Measurements from ENCODE around the gene CFAP126.
"Not testable (repeated sequence)": the region's sequence is repeated elsewhere in the genome, so short reads cannot be mapped to it uniquely, and the experiment has no call there.

CFAP126 gene

DNA sequence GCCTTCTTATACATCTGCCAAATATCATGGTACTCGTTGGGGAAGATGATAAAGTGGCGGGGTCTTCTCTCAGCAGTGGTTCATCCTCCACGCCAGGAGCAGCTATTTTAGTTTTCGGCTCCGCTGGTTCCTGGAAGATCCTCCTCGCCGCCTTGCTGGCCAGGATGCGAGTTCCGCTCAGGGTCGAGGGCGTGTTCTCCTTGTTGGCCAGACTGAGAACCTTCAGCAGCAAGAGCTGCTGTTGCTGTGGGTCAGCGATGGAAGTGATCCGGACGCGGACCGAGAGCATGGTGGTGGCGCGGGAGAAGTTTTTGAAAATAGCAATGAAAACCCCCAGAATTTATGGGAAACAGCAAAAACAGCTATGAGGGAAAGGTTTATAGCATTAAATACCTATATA, 11.4 kb upstream of the CFAP126 start:
- no peak for DNase-seq

DNA sequence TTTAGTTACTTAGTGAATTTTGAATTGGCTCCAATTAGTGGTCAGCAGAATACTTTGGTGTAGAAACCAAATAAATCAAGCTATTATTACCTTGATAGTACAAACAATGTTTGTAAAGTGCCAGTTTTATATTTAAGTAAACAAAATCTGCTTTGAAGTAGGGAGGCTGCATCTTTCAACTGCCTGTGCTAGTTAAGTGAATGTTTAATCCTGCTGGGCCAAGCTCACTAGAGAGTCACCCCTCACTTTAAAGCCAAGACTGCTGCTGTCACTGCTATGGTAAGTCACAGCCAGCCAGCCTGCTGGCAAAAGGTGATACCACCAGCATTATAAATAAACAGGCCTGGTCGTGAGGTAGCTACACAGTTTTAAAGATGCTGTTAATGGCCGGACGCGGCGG, 10.3 kb upstream of the CFAP126 start:
- DNase-seq: no peak

DNA sequence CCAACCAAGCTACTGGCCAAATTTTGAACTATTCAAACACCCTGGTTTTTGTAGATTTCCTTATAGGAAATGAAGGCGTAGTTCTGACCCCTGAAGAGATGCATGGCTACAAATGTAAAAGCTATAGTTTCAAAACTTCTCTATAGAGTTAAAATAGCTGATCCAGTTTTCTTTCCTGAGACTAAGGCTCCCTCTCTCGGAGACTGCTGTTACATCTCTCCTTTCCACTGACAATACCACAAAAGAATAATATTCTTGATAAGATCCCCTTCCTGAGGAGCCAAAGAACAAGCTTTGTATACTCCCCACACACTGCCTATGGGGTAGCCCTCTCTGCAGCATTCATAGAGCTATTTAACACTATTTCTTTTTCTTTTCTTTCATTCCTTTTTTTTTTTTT, 6.7 kb upstream of the CFAP126 start:
- no peak for DNase-seq

DNA sequence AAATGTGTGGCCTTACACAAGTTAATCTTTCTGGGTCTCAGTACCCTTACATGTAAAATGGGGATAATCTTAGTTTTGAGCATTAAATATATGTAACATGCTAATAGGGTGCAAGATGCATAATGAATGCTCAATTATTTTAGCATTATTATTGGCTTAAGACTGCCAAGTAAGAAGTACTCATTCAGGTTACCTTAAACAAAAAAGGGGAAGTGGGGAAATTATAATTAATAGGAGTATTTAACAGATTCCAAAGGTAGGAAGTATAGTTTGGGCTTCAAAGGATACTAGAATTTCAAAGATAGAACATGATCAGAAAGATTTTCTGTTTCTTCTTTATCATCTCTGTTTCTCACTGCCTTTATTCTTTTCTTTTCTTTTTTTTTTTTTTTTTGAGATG, 5.8 kb upstream of the CFAP126 start:
- DNase-seq: no peak

DNA sequence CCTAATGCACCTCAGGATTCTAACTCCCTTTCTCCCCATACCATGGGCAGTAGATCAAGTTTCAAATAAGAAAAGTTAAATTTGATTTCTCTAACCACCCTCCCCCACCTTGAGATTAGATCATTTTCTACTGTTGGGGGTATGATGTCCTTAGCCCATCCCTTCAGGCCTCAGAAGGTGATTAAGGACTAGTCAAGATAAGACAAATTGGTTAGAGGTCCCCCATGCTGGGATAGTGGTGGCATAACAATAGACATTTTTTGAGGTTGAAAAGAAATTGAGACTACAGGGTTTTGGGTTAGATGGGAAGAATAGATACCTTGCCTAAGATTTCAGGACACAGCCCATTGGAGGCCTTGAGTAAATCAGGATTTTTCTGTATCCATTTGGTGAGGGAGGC, 2.5 kb downstream of the CFAP126 start:
- no peak for DNase-seq

DNA sequence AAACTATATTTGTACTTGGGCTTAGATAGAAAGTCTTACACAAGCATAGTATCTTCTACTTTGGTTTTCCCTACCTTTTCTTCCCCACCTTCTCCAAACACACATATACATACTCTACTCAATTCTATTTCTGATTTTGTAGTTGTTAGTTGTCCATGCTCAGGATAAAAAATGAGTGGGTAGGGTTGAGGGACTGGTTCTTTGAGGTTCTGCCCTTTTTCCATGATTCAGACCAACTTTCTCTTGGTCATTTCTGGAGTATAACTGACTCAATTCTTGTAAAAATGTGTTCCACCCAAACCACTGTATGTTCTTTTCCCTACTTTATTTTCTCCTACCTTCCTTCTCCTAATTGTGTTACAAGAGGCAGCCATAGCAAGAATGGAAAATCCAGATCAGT, 3.3 kb downstream of the CFAP126 start:
- DNase-seq: no peak

DNA sequence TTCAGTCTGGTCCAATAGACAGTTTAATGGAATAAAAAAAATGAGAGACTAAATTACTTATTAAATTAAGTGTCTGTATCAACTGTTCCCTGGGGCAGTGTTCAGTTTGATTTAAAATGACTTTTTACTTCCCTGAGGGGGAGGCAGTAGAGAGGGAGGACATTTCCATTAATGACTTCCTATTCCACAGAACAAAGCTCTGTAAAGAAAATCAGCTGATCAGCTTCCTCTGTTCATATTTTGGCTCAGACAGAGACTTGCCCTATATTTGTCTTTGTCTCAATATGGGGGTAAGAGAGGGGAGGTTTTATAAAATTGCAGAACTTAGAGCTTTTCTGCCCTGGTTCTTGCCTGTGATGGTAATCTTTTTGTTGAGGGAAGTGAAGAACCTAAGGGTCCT, 8.4 kb downstream of the CFAP126 start:
- no peak for DNase-seq

DNA sequence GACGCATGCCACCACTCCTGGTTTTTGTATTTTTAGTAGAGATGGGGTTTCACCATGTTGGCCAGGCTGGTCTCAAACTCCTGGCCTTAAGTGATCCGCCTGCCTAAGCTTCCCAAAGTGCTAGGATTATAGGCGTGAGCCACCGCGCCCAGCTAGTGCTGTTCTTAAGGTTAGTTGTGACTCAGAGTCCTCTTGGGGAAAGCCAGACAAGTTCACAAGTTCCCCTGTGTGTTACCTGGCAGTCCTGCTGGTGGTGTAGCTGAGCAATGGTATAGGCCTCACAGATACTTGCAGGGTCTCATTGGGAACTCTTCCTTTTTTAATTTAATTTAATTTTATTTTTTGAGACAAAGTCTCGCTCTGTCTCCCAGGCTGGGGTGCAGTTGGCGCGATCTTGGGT, 10.6 kb downstream of the CFAP126 start:
- no peak for DNase-seq

DNA sequence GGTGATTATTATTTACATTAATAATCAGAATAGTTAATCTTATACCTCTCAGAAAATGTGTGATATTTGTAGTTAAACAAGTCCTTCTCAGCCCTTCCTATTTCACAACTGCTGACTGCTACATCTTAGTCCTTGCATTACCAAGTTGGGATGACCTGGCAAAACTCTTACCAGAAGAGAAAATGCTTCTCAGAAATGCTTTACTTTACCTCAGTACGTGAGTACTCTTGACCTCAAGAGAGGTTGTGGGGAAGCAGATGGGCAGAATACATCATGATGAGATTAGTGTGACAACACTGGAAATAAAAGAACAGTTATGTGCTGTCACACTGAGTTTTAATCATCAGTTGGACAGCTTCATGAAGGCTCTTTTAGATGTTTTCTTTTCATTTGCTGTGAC, 16.2 kb downstream of the CFAP126 start:
- no peak for DNase-seq

DNA sequence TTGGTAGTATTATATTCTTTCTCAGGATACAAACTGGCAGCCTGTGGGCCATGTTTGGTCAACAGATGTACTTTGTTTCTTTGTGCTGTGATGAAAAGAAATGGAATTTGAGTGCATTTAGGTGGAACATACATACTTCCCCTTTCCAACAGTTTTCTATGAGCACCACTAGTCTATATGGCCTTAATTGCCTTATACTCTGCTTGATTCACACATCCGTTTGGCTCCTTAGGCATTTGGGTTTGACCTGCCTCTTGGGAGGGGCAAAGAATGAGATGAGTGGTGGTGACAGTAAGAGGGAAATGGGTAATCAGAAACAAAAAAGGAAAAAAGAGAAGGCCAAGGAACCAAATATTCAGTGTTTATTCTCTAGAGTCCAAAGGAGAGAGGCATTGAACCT, 17.0 kb downstream of the CFAP126 start:
- no peak for DNase-seq

DNA sequence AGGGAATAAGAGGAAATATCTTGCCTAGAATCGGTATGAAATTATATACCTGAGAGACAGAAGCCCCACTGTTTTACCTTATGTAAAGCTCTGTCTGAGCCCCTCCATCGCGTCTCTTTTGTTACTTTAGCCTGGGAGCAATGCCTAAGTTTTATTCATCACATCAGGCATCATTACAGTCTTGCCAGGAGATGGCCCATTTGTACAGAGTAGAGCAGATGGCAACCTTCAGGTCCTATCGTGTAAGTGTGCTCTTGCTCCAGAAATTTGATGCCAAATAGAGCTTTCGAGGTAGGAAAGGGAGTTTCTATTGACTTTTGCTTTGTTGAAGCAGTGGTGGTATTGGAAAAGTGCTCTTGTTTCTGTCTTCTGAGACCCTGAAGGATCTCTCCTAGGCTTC, 24.9 kb downstream of the CFAP126 start:
- DNase-seq: no peak

DNA sequence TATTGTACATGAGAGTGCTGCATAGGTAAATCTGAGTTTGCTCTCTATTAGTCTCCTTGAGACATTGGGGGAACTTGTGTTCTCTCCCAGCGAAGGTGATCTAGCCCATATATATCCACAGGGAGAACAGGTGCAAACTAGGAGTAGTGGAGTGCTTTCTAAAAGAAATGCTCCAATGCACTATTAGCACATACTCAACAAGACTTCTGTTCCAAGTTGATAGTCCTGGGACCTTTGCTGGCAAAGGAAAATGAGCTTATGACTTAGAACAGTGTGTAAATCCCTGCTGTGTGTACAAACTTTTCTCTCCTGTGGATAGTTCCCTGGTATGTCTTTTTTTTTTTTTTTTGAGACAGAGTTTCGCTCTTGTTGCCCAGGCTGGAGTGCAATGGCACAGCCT, 25.5 kb downstream of the CFAP126 start:
- no peak for DNase-seq

DNA sequence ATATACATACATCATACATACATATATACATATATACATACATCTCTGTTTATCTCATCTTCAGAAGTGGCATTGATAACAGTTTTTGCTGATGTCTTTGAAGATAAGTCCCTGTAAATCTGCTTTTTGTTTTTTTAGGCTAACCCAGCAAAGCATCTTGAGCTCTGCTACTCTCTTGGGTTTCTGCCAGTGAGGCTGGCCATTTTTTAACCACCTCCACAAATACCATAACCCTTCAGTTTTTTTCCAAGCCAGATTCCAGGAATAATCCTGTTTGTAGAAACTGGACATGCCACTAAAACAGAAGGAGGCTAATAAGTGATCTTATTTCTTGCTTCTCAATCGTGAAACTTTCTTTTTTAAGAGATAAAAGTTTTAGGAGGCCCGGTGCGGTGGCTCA, 31.9 kb downstream of the CFAP126 start:
- DNase-seq: no peak

DNA sequence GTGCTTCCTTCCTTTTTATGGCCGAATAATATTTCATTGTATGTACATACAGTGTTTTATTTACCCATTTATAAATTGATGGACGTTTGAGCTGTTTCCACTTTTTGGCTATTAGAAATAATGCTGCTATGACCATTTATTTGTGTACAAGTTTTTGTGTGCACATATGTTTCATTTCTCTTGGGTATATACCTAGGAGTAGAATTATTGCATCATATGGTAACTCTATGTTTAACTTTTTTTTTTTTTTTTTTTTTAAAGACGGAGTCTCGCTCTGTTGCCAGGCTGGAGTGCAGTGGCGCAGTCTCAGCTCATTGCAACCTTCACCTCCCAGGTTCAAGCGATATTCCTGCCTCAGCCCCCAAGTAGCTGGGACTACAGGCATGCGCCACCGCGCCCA, 34.5 kb downstream of the CFAP126 start:
- no peak for DNase-seq

DNA sequence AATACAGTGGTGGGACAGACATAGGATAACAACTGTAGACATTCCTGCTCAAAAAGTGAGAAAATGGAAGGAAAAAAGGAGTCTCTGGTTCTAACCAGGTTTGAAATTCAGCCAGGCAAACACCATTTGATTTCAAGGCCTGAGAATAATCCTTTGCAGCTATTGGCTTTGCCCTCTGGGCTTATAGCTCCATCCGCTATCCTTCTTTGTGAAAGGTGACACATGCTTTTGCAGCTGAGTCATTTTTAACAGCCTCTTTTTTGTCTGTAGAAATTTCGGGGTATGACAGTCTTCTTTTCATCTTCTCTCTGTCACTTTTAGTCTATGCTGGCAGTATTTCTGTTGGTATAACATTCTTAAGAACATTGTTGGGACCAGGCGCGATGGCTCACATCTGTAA, 37.3 kb downstream of the CFAP126 start:
- no peak for DNase-seq

DNA sequence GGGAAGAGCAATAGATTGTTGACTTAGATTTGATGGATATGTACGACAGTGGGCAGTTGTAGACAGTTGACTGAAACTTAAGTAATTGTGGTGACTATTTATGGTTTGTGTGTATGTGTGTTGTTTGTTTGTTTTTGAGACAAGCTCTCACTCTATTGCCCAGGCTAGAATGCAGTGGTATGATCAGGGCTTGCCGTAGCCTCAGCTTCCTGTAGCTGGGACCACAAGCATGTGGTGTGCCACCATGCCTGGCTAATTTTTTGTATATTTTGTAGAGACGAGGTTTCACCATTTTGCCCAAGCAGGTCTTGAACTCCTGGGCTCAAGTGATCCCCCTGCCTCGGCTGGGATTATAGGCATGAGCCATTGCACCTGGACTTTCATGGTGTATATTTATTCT, 43.7 kb downstream of the CFAP126 start:
- DNase-seq: no peak

DNA sequence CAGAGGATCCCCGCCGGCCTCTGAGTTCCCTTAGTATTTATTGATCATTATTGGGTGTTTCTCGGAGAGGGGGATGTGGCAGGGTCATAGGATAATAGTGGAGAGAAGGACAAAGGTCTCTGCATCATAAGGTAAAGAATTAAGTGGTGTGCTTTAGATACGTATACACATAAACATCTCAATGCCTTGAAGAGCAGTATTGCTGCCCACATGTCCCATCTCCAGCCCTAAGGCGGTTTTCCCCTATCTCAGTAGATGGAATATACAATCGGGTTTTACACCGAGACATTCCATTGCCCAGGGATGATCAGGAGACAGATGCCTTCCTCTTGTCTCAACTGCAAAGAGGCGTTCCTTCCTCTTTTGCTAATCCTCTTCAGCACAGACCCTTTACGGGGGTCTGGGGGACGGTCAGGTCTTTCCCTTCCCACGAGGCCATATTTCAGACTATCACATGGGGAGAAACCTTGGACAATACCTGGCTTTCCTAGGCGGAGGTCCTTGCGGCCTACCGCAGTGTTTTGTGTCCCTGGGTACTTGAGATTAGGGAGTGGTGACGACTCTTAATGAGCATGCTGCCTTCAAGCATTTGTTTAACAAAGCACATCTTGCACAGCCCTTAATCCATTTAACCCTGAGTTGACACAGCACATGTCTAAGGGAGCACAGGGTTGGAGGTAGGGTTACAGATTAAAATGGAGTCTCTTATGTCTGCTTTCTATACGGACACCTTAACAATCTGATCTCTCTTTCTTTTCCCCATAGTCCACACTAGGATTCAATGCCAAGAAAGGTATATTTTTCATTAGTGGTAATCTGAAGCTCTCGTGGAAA, 51.6 kb downstream of the CFAP126 start:
- not testable (repeated sequence) for DNase-seq
